Smooth muscle cell of the coronary artery (primary cell): ENCODE data around the gene LYG1. TPM values are rescaled to one million over a fixed set of nuclear protein-coding genes. Genes with fewer than 3 reads are reported as not detected.

Experiments
- total RNA-seq: library from RNA; depleted of rRNA; stranded (reverse); fragments of >200 nt; gene quantifications from 2 replicates; pipeline ENCODE4 v1.2.3, GENCODE V29; 2014; ENCODE audit warnings: low replicate concordance

Gene LYG1
- total RNA-seq, result not detected in 2 replicates

DNA sequence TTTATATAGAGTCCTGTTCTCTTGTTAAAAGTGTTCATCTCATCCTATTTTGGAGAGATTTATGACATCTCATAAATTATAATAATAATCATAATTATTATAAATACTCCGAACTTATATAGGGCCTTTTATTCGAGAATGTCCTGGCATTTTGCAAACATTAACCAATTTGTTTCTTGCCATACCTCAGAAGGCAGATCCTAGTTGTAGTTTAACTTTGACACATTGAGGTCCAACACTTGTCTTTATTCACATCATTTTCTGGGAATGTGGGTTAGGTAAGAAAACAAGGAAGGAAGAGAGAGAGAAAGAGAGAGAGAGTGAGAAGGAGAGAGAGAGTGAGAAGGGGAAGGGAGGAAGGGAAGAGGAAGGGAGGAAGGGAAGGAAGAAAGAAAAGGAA is at the start of gene LYG1:
Gene LYG1 (minus strand): TSS at position 101 of the 400 bp plus-strand sequence. CDS start 5,527 bp downstream, outside the sequence.

DNA sequence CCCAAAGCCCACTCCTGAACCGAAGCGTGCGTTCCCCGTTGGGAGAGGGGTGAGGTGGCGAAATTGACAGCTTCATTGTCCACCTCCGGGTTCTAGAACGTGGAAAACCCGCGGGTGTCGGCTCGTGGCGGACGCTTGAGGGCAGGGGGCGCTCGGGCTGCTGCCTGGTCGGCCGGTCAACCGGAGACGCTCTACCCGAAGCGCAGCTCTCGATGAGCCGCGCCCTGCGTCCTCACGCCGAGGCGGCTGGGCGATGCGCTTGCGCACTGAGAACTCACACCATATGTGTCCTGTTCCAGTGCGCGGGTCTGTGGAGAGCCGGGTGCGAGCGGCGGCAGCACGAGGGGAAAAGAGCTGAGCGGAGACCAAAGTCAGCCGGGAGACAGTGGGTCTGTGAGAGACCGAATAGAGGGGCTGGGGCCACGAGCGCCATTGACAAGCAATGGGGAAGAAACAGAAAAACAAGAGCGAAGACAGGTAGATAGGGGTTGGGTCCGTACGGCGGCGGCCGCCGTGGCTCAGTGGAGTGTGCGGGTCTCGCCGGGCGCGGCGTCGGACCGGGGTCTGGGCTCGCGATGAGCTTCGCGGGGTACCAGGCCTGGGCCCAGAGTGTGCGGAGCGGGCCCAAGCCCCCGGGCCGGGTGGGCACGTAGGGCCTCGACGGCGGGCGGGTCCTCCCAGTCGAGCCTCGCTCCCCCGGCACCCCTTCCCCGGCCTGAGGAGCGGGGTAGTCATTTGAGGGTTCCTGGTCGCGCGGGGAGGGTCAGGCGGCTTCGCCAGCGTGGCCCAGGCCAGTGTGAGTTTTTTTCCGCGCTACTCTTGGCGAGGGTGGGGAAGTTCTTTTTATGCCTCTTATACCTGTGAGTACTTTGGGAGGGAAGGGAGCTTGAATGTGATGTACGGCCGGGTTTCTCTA is 36.4 kb upstream of the LYG1 start, which contains the start of gene EIF5B:
Gene EIF5B (plus strand): TSS at position 277 of the 916 bp plus-strand sequence. CDS start 166 bp downstream, at position 443.

GRCh38 chr2:99335911-99336803 is 35.2 kb upstream of the LYG1 start, which contains the start of gene TXNDC9:
TSS of gene TXNDC9 (minus strand) at chr2:99336333. CDS start at chr2:99333210, 3,123 bp downstream.

DNA sequence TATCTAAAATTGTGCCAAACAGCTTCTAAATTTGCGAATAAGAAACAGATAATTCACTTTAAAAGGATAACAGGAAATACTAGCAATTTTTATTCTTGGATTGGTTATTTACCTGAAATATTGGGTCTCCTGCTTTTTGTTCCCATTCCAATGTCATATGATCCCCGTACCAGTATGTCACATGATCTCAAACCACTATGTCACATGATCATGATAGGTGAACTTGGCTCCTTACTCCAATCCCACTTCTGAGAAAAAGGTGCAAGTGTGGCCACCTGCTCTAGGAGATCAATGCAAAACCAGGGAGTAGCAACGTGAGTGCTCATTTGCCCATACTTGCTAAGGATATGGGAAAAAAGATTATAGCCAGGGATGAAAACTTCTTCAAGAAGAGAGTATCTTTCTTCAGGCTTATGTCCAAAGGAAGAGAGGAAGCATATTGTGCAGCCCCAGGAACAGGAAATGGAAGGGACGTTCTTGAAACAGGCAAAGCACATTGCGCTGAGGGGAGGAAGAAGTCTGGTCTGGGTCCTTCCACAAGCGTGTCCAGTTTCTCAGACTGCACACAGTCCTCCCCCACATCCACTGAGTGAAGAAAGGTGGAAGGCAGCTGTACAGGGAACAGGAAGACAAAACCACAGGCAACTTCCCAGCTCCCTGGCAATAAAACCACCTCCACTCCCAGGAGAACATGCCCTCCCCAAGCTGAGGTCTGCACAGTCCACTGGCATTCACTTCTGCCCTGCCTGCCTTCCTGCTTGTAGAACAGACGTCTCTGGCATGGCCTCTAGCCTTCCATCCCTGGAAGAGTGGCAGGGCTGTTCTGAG is 45.3 kb downstream of the LYG1 start, which contains the start of gene LYG2:
Gene LYG2 (minus strand): TSS at position 176 of the 828 bp plus-strand sequence. CDS start 1,406 bp downstream, outside the sequence.

Other genes starting within 250 kb of the LYG1 start
- 0.12 TPM in 1 of 2 replicates, not detected in the other for gene C2orf15, start 159.5 kb downstream of the LYG1 start, total RNA-seq
- 2.3 and 2.5 TPM in 2 replicates for gene TSGA10, start 146.3 kb downstream of the LYG1 start, total RNA-seq
- 3.7 and 8.0 TPM in 2 replicates for gene LIPT1, start 146.2 kb downstream of the LYG1 start, total RNA-seq
- gene MITD1, start 120.1 kb downstream of the LYG1 start, total RNA-seq, result 18.9 and 28.9 TPM in 2 replicates
- gene MRPL30, start 120.0 kb downstream of the LYG1 start, total RNA-seq, result 13.6 and 31.0 TPM in 2 replicates
- not detected in 2 replicates for gene LYG2, start 45.5 kb downstream of the LYG1 start, total RNA-seq
- gene TXNDC9, start 35.1 kb upstream of the LYG1 start, total RNA-seq, result 8.2 and 41.6 TPM in 2 replicates
- gene EIF5B, start 36.2 kb upstream of the LYG1 start, total RNA-seq, result 22.8 and 23.9 TPM in 2 replicates
- gene REV1, start 188.8 kb upstream of the LYG1 start, total RNA-seq, result 26.2 and 36.4 TPM in 2 replicates